Transverse colon (tissue), 4 donors: ENCODE data around the gene SMAD3. TPM values are rescaled to one million over a fixed set of nuclear protein-coding genes. Genes with fewer than 3 reads are reported as not detected.
"Not testable (repeated sequence)": the region's sequence is repeated elsewhere in the genome, so short reads cannot be mapped to it uniquely, and the experiment has no call there.

Experiments
- DNase-seq: peaks from one replicate; pipeline ENCODE4 v3.0.0-alpha.2; 2019
- H3K27ac ChIP-seq, 4 donors: fragments of 200-600 bp; sonication (generic); 2 replicates each; pipeline ENCODE4 v1.5.1; 2016 to 2018; ENCODE audit warnings: inconsistent platforms in 4 of 4
- H3K27me3 ChIP-seq: fragments of 200-600 bp; sonication (generic); 2 replicates; pipeline ENCODE4 v1.5.1; 2017; ENCODE audit warnings: inconsistent platforms
- H3K36me3 ChIP-seq, 4 donors: fragments of 200-600 bp; sonication (generic); 2 replicates each; pipeline ENCODE4 v1.5.1; 2017 to 2019; ENCODE audit warnings: inconsistent platforms in 4 of 4
- H3K4me1 ChIP-seq, 4 donors: fragments of 200-600 bp; sonication (generic); 2 replicates each; pipeline ENCODE4 v1.5.1; 2017 to 2020; ENCODE audit warnings: inconsistent platforms in 4 of 4
- H3K4me3 ChIP-seq, 4 donors: fragments of 200-600 bp; sonication (generic); 1 replicate in 1 of 4; 2 replicates in 3 of 4; pipeline versions ENCODE4 v1.5.1 to v1.6.1; 2017 to 2019; ENCODE audit warnings: inconsistent platforms in 4 of 4
- H3K9me3 ChIP-seq, 2 donors: fragments of 200-600 bp; sonication (generic); 2 replicates each; pipeline ENCODE4 v1.5.1; 2017 to 2019; ENCODE audit warnings: inconsistent platforms in 2 of 2
- EP300 ChIP-seq: sonication (generic); formaldehyde crosslinking; IDR thresholded peaks from one replicate; pipeline ENCODE4 v1.6.1; 2017; ENCODE audit warnings: antibody characterized with exemption, low read depth
- POLR2A ChIP-seq: fragments of 450-650 bp; IDR thresholded peaks from one replicate; pipeline ENCODE4 v1.6.1; 2016; ENCODE audit warnings: antibody characterized with exemption, mild to moderate bottlenecking, moderate library complexity
- POLR2AphosphoS5 ChIP-seq, 3 donors: sonication (generic); formaldehyde crosslinking; IDR thresholded peaks; one replicate each; pipeline ENCODE4 v1.6.1; 2016; ENCODE audit warnings: antibody characterized with exemption in 3 of 3
- WGBS, 2 donors: methylation state at CpG; one replicate each; pipeline ENCODE4 v1.1.5; 2018; ENCODE audit warnings: low coverage in 1 of 2; 5-methylcytosine and 5-hydroxymethylcytosine counted together
- in situ Hi-C, 4 donors: fragments of 200-750 bp; cut with MboI; loops; one replicate each; pipeline versions ENCODE4 v1.15.0 to v1.15.1; 2017; ENCODE audit warnings: low sequenced_read_pairs in 3 of 4, low pct_ligation_motif_present in 1 of 4, low pct_unique_long_range_greater_than_20kb in 1 of 4
- intact Hi-C: fragments of 100-400 bp; cut with DNase I; formaldehyde crosslinking; loops from one replicate; pipeline ENCODE4 v1.15.1; 2023; ENCODE audit warnings: low total_unique reads
- total RNA-seq, 4 donors: library from RNA; depleted of rRNA; stranded (reverse); fragments of >200 nt; gene quantifications; one replicate each; pipeline ENCODE4 v1.1.0, GENCODE V29; 2016
- TF ChIP-seq, protein P1 (sequence below), 5 experiments: fragments of 200-600 bp in 3 of 5; fragments of 450-650 bp in 2 of 5; sonication (generic) in 3 of 5; IDR thresholded peaks; 1 replicate in 2 of 5; 2 replicates in 3 of 5; pipeline ENCODE4 v1.5.1; 2016 to 2017; ENCODE audit warnings: antibody characterized with exemption in 5 of 5, inconsistent platforms in 3 of 5, mild to moderate bottlenecking in 2 of 5, moderate library complexity in 1 of 5

The SMAD3 gene
- total RNA-seq, 4 donors from 2014 or later, result 30.9 to 65.1 (median 57.0) TPM

DNA sequence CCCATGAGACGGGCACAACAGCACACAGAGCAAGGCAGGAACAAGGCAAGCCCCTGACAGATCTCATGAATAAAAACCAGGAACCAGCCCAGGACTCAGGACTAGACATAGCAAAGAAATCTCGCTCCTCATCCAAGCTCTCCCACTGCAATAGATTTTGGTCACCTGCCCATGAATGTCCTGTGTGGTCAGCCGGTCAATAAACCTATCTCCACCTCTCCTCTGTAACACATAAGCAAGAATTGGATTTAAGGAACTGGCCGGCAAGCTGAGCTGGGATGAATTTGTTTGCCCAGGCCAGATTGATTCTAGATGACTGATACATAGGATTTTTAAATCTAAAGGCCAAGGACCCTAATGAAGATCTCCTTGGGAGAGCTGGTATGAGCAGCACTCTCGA lies 46.3 kb upstream of the SMAD3 start:
- intact Hi-C loops (no loop called here), in situ Hi-C loops (no loop called here)
- WGBS, 2 donors, result 67 to 90% methylated on average over 1 to 5 of the region's 5 CpGs

DNA sequence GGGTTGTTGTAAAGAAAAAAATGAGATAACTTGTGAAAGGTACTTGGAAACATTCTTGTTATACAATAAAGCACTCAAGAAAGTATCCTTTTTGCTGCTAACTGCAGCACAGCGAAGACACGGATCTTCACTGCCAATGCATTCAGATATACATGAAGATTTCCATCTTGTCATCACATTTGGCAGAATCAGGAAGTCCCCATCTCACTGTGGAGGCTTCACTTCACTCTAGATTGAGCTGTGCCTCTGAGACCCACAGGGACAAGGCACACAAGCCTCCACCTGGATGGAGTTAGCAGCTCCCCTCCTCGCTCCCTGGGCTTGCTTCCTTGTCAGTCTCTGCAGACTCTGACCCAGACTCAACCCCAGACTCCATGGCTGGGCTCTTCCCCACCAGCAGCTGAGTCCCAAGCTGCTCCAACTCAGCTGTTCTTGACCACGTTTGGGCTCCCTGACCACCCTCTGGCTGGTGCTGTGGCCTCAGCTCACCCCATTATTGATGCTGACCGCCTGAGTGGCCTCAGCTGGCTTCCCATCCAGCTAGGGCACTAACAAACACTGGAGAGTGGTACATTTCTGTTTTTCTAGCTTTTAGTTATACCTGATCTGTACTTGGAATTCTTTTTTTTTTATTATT lies 45.4 kb upstream of the SMAD3 start:
- Histone ChIP-seq H3K36me3 (no peaks in the 10 kb centered on the region), H3K27me3 (no peaks in the 10 kb centered on the region), H3K9me3 (no peaks in the 10 kb centered on the region), H3K4me1 (peaks cover 10 to 15% (median 14%) of the 10 kb centered on the region in 4 donors), H3K4me3 (no peak overlapping the region), H3K27ac (no peak overlapping the region)
- in situ Hi-C loops (no loop called here), intact Hi-C loops (no loop called here)
- DNase-seq, result no peak
- WGBS, 2 donors, result 60 to 67% methylated on average over 3 to 5 of the region's 5 CpGs
- TF ChIP-seq, protein P1, sequence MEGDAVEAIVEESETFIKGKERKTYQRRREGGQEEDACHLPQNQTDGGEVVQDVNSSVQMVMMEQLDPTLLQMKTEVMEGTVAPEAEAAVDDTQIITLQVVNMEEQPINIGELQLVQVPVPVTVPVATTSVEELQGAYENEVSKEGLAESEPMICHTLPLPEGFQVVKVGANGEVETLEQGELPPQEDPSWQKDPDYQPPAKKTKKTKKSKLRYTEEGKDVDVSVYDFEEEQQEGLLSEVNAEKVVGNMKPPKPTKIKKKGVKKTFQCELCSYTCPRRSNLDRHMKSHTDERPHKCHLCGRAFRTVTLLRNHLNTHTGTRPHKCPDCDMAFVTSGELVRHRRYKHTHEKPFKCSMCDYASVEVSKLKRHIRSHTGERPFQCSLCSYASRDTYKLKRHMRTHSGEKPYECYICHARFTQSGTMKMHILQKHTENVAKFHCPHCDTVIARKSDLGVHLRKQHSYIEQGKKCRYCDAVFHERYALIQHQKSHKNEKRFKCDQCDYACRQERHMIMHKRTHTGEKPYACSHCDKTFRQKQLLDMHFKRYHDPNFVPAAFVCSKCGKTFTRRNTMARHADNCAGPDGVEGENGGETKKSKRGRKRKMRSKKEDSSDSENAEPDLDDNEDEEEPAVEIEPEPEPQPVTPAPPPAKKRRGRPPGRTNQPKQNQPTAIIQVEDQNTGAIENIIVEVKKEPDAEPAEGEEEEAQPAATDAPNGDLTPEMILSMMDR (IDR thresholded peaks at IDR 0.05), result no peak

More for the DNA sequence above, 46.3 kb upstream of the SMAD3 start:
- Histone ChIP-seq H3K27me3 (no peaks in the 10 kb centered on the region), H3K4me1 (peaks cover 3 to 6% (median 5%) of the 10 kb centered on the region in 4 donors), H3K4me3 (no peak overlapping the region), H3K36me3 (no peaks in the 10 kb centered on the region), H3K9me3 (no peaks in the 10 kb centered on the region), H3K27ac (no peak overlapping the region)
- DNase-seq, result no peak
- TF ChIP-seq, protein P1 (IDR thresholded peaks at IDR 0.05), result no peak
- TF ChIP-seq POLR2A, result no peak
- TF ChIP-seq POLR2AphosphoS5 (IDR thresholded peaks at IDR 0.05), result no peak
- no peak for TF ChIP-seq EP300

DNA sequence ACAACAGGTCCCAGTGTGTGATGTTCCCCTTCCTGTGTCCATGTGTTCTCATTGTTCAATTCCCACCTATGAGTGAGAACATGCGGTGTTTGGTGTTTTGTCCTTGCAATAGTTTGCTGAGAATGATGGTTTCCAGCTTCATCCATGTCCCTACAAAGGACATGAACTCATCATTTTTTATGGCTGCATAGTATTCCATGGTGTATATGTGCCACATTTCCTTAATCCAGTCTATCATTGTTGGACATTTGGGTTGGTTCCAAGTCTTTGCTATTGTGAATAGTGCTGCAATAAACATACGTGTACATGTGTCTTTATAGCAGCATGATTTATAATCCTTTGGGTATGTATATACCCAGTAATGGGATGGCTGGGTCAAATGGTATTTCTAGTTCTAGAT lies 44.7 kb upstream of the SMAD3 start:
- H3K27me3 ChIP-seq, H3K9me3 ChIP-seq, H3K27ac ChIP-seq, H3K4me3 ChIP-seq, DNase-seq, intact Hi-C loops, H3K36me3 ChIP-seq, in situ Hi-C loops: not testable (repeated sequence)
- 77% methylated on average over 2 of the region's 2 CpGs; no CpG with 5 or more reads in 1 of the 2 donors for WGBS, 2 donors
- H3K4me1 ChIP-seq, result peaks cover 16 to 22% (median 20%) of the 10 kb centered on the region in 4 donors

DNA sequence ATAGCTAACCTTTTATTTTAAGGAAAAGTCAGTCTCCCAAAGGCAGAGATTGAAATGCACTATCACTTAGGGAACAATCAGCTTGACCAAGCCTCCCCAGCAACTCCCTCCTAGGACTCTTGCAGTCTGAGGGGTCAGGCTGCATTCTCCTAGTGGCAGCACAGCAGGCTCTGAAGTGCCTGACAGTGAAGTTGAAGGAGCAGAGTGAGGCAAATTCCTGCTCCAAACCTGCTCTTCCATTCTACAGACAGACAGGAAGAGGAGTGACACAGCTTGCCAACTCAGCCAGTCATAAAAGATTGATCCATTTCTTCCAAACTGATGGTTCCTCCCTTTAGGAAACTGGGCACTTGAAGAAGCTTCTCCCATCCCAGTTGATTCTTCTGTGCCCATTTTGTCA lies 43.9 kb upstream of the SMAD3 start:
- Histone ChIP-seq H3K9me3 (no peaks in the 10 kb centered on the region), H3K4me3 (no peak overlapping the region), H3K27me3 (no peaks in the 10 kb centered on the region), H3K4me1 (peaks cover 19 to 30% (median 28%) of the 10 kb centered on the region in 4 donors), H3K36me3 (no peaks in the 10 kb centered on the region), H3K27ac (no peak overlapping the region)
- intact Hi-C loops (no loop called here), in situ Hi-C loops (no loop called here)
- TF ChIP-seq, protein P1 (IDR thresholded peaks at IDR 0.05), result no peak
- TF ChIP-seq POLR2AphosphoS5 (IDR thresholded peaks at IDR 0.05), result no peak
- no peak for TF ChIP-seq POLR2A
- TF ChIP-seq EP300, result no peak
- no peak for DNase-seq

DNA sequence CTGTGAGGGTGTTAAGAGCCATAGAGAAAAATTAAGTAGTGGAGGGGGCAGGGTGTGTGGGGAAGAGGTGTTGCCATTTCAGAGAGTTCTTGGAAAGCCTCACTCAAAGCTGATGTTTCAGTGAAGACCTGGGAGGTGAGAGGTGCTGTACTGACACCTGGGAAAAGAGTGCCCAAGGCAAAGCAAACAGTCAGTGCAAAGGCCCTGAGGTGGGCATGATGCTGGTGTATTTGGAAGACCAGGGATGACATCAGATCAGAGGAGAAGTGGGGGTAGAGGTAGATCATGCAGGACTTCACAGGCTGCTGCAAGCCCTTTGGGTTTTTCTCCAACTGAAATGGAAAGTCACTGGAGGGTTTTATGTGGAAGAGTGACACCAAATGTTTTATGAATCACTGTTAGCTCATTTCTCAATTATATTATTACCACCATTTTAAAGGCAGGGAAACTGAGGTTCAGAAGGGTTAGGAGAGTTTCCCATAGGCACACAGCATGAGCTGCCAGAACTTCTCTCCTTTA lies 42.8 kb upstream of the SMAD3 start:
- in situ Hi-C loops, result no loop called here

More for the DNA sequence above, 42.8 kb upstream of the SMAD3 start:
- TF ChIP-seq POLR2A (no peak), POLR2AphosphoS5 (IDR thresholded peaks at IDR 0.05) (no peak), EP300 (no peak)
- TF ChIP-seq, protein P1 (IDR thresholded peaks at IDR 0.05), result no peak
- Histone ChIP-seq H3K4me3 (no peak overlapping the region), H3K4me1 (peaks cover 19 to 34% (median 29%) of the 10 kb centered on the region in 4 donors), H3K27me3 (no peaks in the 10 kb centered on the region), H3K9me3 (no peaks in the 10 kb centered on the region), H3K27ac (no peak overlapping the region), H3K36me3 (no peaks in the 10 kb centered on the region)
- intact Hi-C loops, result no loop called here
- DNase-seq, result no peak
